Fibroblast of gingiva (primary cell): ENCODE measurements around the gene CD2BP2.
"Not testable (repeated sequence)": the region's sequence is repeated elsewhere in the genome, so short reads cannot be mapped to it uniquely, and the experiment has no call there.

Experiments
- DNase-seq: peaks from one replicate; pipeline ENCODE4 v3.0.0-alpha.2; 2011; ENCODE audit warnings: low read depth

CD2BP2 gene

GRCh38 chr16:30358990-30359870 lies 4.1 kb upstream of the CD2BP2 start:
- DNase-seq = no peak

- DNase-seq = no peak
These were observed 3.4 kb upstream of the CD2BP2 start for GRCh38 chr16:30358577-30358936.

- DNase-seq = no peak
These were observed 2.8 kb upstream of the CD2BP2 start for GRCh38 chr16:30357715-30358576.

GRCh38 chr16:30357085-30357714 lies 2.1 kb upstream of the CD2BP2 start:
- DNase-seq = no peak

GRCh38 chr16:30356401-30357084 lies 1.4 kb upstream of the CD2BP2 start:
- DNase-seq = peak; percentile 35

GRCh38 chr16:30355954-30356308 lies 823 bp upstream of the CD2BP2 start:
- DNase-seq = no peak

GRCh38 chr16:30354423-30355143 lies 525 bp downstream of the CD2BP2 start:
- no peak for DNase-seq

- DNase-seq = no peak
These were observed 1.5 kb downstream of the CD2BP2 start for GRCh38 chr16:30353438-30354129.

GRCh38 chr16:30352488-30353401 lies 2.4 kb downstream of the CD2BP2 start:
- no peak for DNase-seq

GRCh38 chr16:30351586-30352419 lies 3.3 kb downstream of the CD2BP2 start:
- peak; percentile 93 for DNase-seq

GRCh38 chr16:30351001-30351441 lies 4.1 kb downstream of the CD2BP2 start:
- DNase-seq = no peak

- no peak for DNase-seq
These were observed 4.8 kb downstream of the CD2BP2 start for GRCh38 chr16:30350134-30350871.

- DNase-seq = no peak
These were observed 5.4 kb downstream of the CD2BP2 start for GRCh38 chr16:30349675-30350074.

GRCh38 chr16:30348929-30349328 lies 6.2 kb downstream of the CD2BP2 start:
- DNase-seq = no peak

GRCh38 chr16:30348113-30348512 lies 7.0 kb downstream of the CD2BP2 start:
- DNase-seq = no peak

- no peak for DNase-seq
These were observed 8.8 kb downstream of the CD2BP2 start for GRCh38 chr16:30346286-30346685.

GRCh38 chr16:30343491-30343820 lies 11.7 kb downstream of the CD2BP2 start:
- DNase-seq = not testable (repeated sequence)
